ENCODE measurements around the gene SH3PXD2A.

GRCh38 chr10:103576862-103577261 lies 278.5 kb downstream of the SH3PXD2A start:
- TF ChIP-seq POLR2A (IDR thresholded peaks at IDR 0.05) (no peak), CTCF (IDR thresholded peaks at IDR 0.05) (no peak)
